Neural crest cell (in vitro differentiated cells): ENCODE results near the gene RHOC. TPM values are rescaled to one million over a fixed set of nuclear protein-coding genes. Genes with fewer than 3 reads are reported as not detected.

ENCODE experiments used
- DNase-seq: peaks from one replicate; pipeline ENCODE4 v3.0.0; 2021; ENCODE audit warnings: low read depth, mixed read lengths, low spot score
- H3K27ac Mint-ChIP-seq: one replicate; pipeline ENCODE4 v1.8.0; 2021; ENCODE audit warnings: mild to moderate bottlenecking, mixed read lengths; ENCODE audit not compliant: unreplicated experiment
- H3K27me3 Mint-ChIP-seq: 2 replicates; pipeline ENCODE4 v1.8.0; 2021; ENCODE audit warnings: low read depth, mild to moderate bottlenecking, mixed read lengths
- H3K36me3 Mint-ChIP-seq: 2 replicates; pipeline ENCODE4 v1.8.0; 2021; ENCODE audit warnings: low read depth, mild to moderate bottlenecking, mixed read lengths
- H3K4me1 Mint-ChIP-seq: 2 replicates; pipeline ENCODE4 v1.8.0; 2021; ENCODE audit warnings: mixed read lengths
- H3K4me3 Mint-ChIP-seq: one replicate; pipeline ENCODE4 v1.8.0; 2021; ENCODE audit warnings: mild to moderate bottlenecking, mixed read lengths
- H3K9me3 Mint-ChIP-seq: 2 replicates; pipeline ENCODE4 v1.8.0; 2021; ENCODE audit warnings: mixed read lengths
- CTCF ChIP-seq: fragments of 200-600 bp; sonication (generic); conservative IDR thresholded peaks from 2 replicates; pipeline ENCODE4 v1.5.0; 2021; ENCODE audit warnings: antibody characterized with exemption, mild to moderate bottlenecking
- total RNA-seq: library from RNA; stranded (reverse); gene quantifications from 2 replicates; pipeline ENCODE4 v1.2.1, GENCODE V29; 2021

Gene RHOC
- total RNA-seq, 1 donor from 2014 or later: 125 TPM

- TF ChIP-seq CTCF: peak; percentile 93
- no peaks in the 10 kb centered on the region for H3K9me3 Mint-ChIP-seq
- H3K4me3 Mint-ChIP-seq: peak overlapping the region; percentile 92
- H3K36me3 Mint-ChIP-seq: no peaks in the 10 kb centered on the region
- H3K27me3 Mint-ChIP-seq: peaks cover 31% of the 10 kb centered on the region
- DNase-seq: peak; percentile 85
- no peak overlapping the region for H3K27ac Mint-ChIP-seq
- H3K4me1 Mint-ChIP-seq: peaks cover 47% of the 10 kb centered on the region
Observed at GRCh38 chr1:112707221-112708001, 484 bp upstream of the RHOC start.

GRCh38 chr1:112704934-112705627, 1.8 kb downstream of the RHOC start:
- Mint-ChIP-seq H3K4me1 (peaks cover 68% of the 10 kb centered on the region), H3K9me3 (no peaks in the 10 kb centered on the region)

GRCh38 chr1:112704391-112704933, 2.5 kb downstream of the RHOC start:
- no peak for DNase-seq
- H3K9me3 Mint-ChIP-seq: no peaks in the 10 kb centered on the region
- peak overlapping the region; percentile 83 for H3K27ac Mint-ChIP-seq
- peaks cover 12% of the 10 kb centered on the region for H3K27me3 Mint-ChIP-seq
- peak overlapping the region; percentile 94 for H3K4me3 Mint-ChIP-seq
- no peak for TF ChIP-seq CTCF
- peaks cover 74% of the 10 kb centered on the region for H3K4me1 Mint-ChIP-seq
- peaks cover 6% of the 10 kb centered on the region for H3K36me3 Mint-ChIP-seq

More at GRCh38 chr1:112704934-112705627, 1.8 kb downstream of the RHOC start:
- peak overlapping the region; percentile 94 for H3K4me3 Mint-ChIP-seq
- no peak for TF ChIP-seq CTCF
- H3K27me3 Mint-ChIP-seq: peaks cover 16% of the 10 kb centered on the region
- H3K36me3 Mint-ChIP-seq: peaks cover 3% of the 10 kb centered on the region
- peak overlapping the region; percentile 83 for H3K27ac Mint-ChIP-seq
- peak; percentile 68 for DNase-seq

- Mint-ChIP-seq H3K27ac (no peak overlapping the region), H3K9me3 (no peaks in the 10 kb centered on the region), H3K4me3 (peak overlapping the region; percentile 94), H3K36me3 (peaks cover 7% of the 10 kb centered on the region), H3K4me1 (peaks cover 77% of the 10 kb centered on the region), H3K27me3 (peaks cover 8% of the 10 kb centered on the region)
- DNase-seq: no peak
- TF ChIP-seq CTCF: no peak
Observed at GRCh38 chr1:112703706-112704105, 3.2 kb downstream of the RHOC start.

- H3K4me3 Mint-ChIP-seq: peak overlapping the region; percentile 78
- peaks cover 6% of the 10 kb centered on the region for H3K27me3 Mint-ChIP-seq
- DNase-seq: no peak
- H3K9me3 Mint-ChIP-seq: no peaks in the 10 kb centered on the region
- peak overlapping the region; percentile 65 for H3K27ac Mint-ChIP-seq
- H3K36me3 Mint-ChIP-seq: peaks cover 7% of the 10 kb centered on the region
- peaks cover 71% of the 10 kb centered on the region for H3K4me1 Mint-ChIP-seq
- TF ChIP-seq CTCF: no peak
Observed at GRCh38 chr1:112702420-112703261, 4.3 kb downstream of the RHOC start.
